Spleen (tissue), 7 donors: Measurements from ENCODE around the gene SLC25A11.
A peak's percentile ranks its signal among the peaks of the same experiment; 100 is the strongest.

Source experiments
- CTCF ChIP-seq, 11 experiments: fragments of 200-600 bp in 7 of 11; fragments of 450-650 bp in 4 of 11; sonication (generic) in 4 of 11; IDR thresholded peaks in 8 of 11; conservative IDR thresholded peaks in 3 of 11; 1 replicate in 7 of 11; 2 replicates in 4 of 11; pipeline versions ENCODE4 v1.4.0 to v1.8.0; 2016 to 2021; ENCODE audit warnings: antibody characterized with exemption in 11 of 11, inconsistent platforms in 4 of 11, mild to moderate bottlenecking in 1 of 11
- POLR2AphosphoS5 ChIP-seq, 3 donors: sonication (generic); formaldehyde crosslinking; IDR thresholded peaks; one replicate each; pipeline ENCODE4 v1.5.1; 2017; ENCODE audit warnings: antibody characterized with exemption in 3 of 3
- donor health status: DM: no; HTN: no; CAD: no; lungs with moderate emphysema.
- donor health status: DM: no; HTN: no; CAD: no.
- donor health status: DM: no; HTN: no; CAD: no.

GRCh38 chr17:4947411-4948165, 7.7 kb upstream of the SLC25A11 start:
- TF ChIP-seq POLR2AphosphoS5 (IDR thresholded peaks at IDR 0.05) (peak in 1 of 3 donors; percentile 85), CTCF (IDR thresholded peaks at IDR 0.05 in 8 of 11, conservative IDR thresholded peaks at IDR 0.05 in 3 of 11) (no peak)
